DND-41 (cell line): ENCODE results near the gene TMEM263.

ENCODE experiments used
- EZH2 ChIP-seq: IDR thresholded peaks from 3 replicates; pipeline ENCODE4 v1.6.1; 2012; ENCODE audit warnings: borderline replicate concordance, low read depth, mild to moderate bottlenecking, moderate library complexity, low read length, inconsistent platforms; ENCODE audit not compliant: severe bottlenecking
- TF ChIP-seq, protein P1 (sequence below): IDR thresholded peaks from 2 replicates; pipeline ENCODE4 v1.5.1; 2012; ENCODE audit warnings: borderline replicate concordance, low read length, moderate library complexity, mild to moderate bottlenecking; ENCODE audit not compliant: poor library complexity, severe bottlenecking; ENCODE audit errors: extremely low read depth

DNA sequence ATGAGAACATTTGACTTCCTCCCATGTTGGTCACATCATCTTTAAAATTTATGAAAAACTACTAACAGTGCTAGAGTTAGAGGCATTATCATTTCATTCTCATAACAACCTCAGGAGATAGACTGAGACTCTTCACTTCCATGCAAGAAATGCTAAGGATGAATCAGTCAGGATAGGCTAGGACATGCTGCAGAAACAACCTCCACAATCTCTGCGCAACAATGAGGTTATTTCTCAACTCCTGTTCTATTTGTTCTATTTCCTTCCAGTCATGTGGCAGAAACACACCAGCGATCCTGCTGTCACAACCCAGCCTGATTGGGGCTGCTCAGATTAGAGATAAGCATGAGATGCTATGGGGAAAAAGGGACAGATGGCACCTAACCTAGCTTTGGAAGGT is 49.0 kb upstream of the TMEM263 start:
- TF ChIP-seq, protein P1, sequence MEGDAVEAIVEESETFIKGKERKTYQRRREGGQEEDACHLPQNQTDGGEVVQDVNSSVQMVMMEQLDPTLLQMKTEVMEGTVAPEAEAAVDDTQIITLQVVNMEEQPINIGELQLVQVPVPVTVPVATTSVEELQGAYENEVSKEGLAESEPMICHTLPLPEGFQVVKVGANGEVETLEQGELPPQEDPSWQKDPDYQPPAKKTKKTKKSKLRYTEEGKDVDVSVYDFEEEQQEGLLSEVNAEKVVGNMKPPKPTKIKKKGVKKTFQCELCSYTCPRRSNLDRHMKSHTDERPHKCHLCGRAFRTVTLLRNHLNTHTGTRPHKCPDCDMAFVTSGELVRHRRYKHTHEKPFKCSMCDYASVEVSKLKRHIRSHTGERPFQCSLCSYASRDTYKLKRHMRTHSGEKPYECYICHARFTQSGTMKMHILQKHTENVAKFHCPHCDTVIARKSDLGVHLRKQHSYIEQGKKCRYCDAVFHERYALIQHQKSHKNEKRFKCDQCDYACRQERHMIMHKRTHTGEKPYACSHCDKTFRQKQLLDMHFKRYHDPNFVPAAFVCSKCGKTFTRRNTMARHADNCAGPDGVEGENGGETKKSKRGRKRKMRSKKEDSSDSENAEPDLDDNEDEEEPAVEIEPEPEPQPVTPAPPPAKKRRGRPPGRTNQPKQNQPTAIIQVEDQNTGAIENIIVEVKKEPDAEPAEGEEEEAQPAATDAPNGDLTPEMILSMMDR: no peak
- no peak for TF ChIP-seq EZH2
